Breast epithelium (tissue), 3 donors: ENCODE data around the gene C17orf100.

ENCODE experiments used
- POLR2A ChIP-seq: fragments of 450-650 bp; IDR thresholded peaks from one replicate; pipeline ENCODE4 v1.6.1; 2016; ENCODE audit warnings: antibody characterized with exemption, mild to moderate bottlenecking, moderate library complexity
- TF ChIP-seq, protein P1 (sequence below), 3 donors: fragments of 450-650 bp; IDR thresholded peaks; one replicate each; pipeline ENCODE4 v1.5.1; 2016 to 2017; ENCODE audit warnings: antibody characterized with exemption in 3 of 3, mild to moderate bottlenecking in 3 of 3, moderate library complexity in 3 of 3

DNA sequence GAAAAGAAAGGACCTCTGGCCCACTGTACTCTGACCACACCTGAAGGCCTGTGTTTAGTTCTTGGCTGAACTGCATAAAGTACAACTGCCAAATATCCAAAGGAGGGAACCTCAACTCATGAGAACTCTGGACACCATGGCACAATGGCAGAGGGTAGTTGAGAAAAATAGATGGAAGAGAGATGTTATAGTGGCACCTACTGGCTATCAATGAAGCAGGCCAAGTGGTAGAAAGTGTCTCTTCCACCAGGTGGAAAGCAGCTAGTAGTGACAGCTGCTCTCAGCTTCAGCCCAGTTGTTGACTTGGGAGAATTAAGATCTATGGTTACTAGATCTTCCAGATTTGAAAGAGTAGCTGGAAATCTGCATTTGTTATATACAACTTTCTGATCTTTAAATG lies 3.4 kb upstream of the C17orf100 start:
- no peak for TF ChIP-seq POLR2A
- TF ChIP-seq, protein P1, sequence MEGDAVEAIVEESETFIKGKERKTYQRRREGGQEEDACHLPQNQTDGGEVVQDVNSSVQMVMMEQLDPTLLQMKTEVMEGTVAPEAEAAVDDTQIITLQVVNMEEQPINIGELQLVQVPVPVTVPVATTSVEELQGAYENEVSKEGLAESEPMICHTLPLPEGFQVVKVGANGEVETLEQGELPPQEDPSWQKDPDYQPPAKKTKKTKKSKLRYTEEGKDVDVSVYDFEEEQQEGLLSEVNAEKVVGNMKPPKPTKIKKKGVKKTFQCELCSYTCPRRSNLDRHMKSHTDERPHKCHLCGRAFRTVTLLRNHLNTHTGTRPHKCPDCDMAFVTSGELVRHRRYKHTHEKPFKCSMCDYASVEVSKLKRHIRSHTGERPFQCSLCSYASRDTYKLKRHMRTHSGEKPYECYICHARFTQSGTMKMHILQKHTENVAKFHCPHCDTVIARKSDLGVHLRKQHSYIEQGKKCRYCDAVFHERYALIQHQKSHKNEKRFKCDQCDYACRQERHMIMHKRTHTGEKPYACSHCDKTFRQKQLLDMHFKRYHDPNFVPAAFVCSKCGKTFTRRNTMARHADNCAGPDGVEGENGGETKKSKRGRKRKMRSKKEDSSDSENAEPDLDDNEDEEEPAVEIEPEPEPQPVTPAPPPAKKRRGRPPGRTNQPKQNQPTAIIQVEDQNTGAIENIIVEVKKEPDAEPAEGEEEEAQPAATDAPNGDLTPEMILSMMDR (IDR thresholded peaks at IDR 0.05), result no peak
